OCI-LY7 (cell line): Measurements from ENCODE around the gene RHOB. TPM values are rescaled to one million over a fixed set of nuclear protein-coding genes. Genes with fewer than 3 reads are reported as not detected.

Source experiments
- BruUV-seq: library from RNA; stranded (reverse); fragments of 400-500 nt; replicated peaks from 2 replicates; lab custom pipeline; 2021; lab: Mats Ljungman, UMichigan
- CTCF ChIA-PET: fragments of 300-600 bp; sonication (Branson Sonifier 250); formaldehyde crosslinking; loops from one replicate; lab custom pipeline; 2022; ENCODE audit warnings: antibody characterized with exemption; ENCODE audit not compliant: unreplicated experiment; lab: Charles Lee
- POLR2A ChIA-PET: fragments of 300-600 bp; sonication (Branson Sonifier 250); formaldehyde crosslinking; loops from one replicate; lab custom pipeline; 2022; ENCODE audit warnings: antibody characterized with exemption; lab: Charles Lee
- DNase-seq: peaks from one replicate; pipeline ENCODE4 v3.0.0-alpha.2; 2015; ENCODE audit warnings: low spot score
- H2AFZ ChIP-seq: fragments of 200-600 bp; sonication (generic), shearing (Covaris generic); 2 replicates; pipeline ENCODE4 v1.6.1; 2014; ENCODE audit warnings: mild to moderate bottlenecking, antibody characterized with exemption, low read length, moderate library complexity
- H3K27ac ChIP-seq: fragments of 200-600 bp; sonication (generic); 2 replicates; pipeline ENCODE4 v1.5.1; 2014; ENCODE audit warnings: mixed run types, low read depth, mild to moderate bottlenecking, moderate library complexity, low read length, inconsistent platforms; ENCODE audit not compliant: poor library complexity, severe bottlenecking
- H3K36me3 ChIP-seq: fragments of 200-600 bp; sonication (generic); 2 replicates; pipeline ENCODE4 v1.6.1; 2014; ENCODE audit warnings: mild to moderate bottlenecking, antibody characterized with exemption, low read length, moderate library complexity, mixed read lengths; ENCODE audit not compliant: insufficient read depth
- H3K4me1 ChIP-seq: fragments of 200-600 bp; sonication (generic); 2 replicates; pipeline ENCODE4 v1.5.1; 2014; ENCODE audit warnings: mild to moderate bottlenecking, low read length; ENCODE audit not compliant: insufficient read depth, poor library complexity, severe bottlenecking
- H3K4me2 ChIP-seq: fragments of 200-600 bp; sonication (generic); 2 replicates; pipeline ENCODE4 v1.6.1; 2014; ENCODE audit warnings: mild to moderate bottlenecking, low read length
- H3K4me3 ChIP-seq: fragments of 200-600 bp; sonication (generic); 2 replicates; pipeline ENCODE4 v1.5.1; 2014; ENCODE audit warnings: mild to moderate bottlenecking, low read depth, low read length; ENCODE audit not compliant: poor library complexity, severe bottlenecking
- H3K79me2 ChIP-seq: fragments of 200-600 bp; sonication (generic); 2 replicates; pipeline ENCODE4 v1.6.1; 2016; ENCODE audit warnings: low read depth, mild to moderate bottlenecking, low read length, moderate library complexity, mixed read lengths; ENCODE audit not compliant: insufficient read depth
- H3K9me2 ChIP-seq: fragments of 200-600 bp; sonication (generic); 2 replicates; pipeline ENCODE4 v1.6.1; 2016; ENCODE audit warnings: mild to moderate bottlenecking, low read length, mixed read lengths; ENCODE audit not compliant: insufficient read depth
- H3K9me3 ChIP-seq: fragments of 200-600 bp; sonication (generic); 2 replicates; pipeline ENCODE4 v1.6.1; 2014; ENCODE audit warnings: mild to moderate bottlenecking, mixed run types, low read length, mixed read lengths
- H4K20me1 ChIP-seq: fragments of 200-600 bp; sonication (generic); 2 replicates; pipeline ENCODE4 v1.6.1; 2014; ENCODE audit warnings: mild to moderate bottlenecking, antibody characterized with exemption, low read length, moderate library complexity, mixed read lengths; ENCODE audit not compliant: insufficient read depth
- EZH2phosphoT487 ChIP-seq: fragments of 200-600 bp; sonication (generic); IDR thresholded peaks from 2 replicates; pipeline ENCODE4 v1.6.1; 2018; ENCODE audit warnings: low read depth, borderline replicate concordance, mild to moderate bottlenecking, mixed run types, antibody characterized with exemption, low read length, moderate library complexity, mixed read lengths
- intact Hi-C: fragments of 100-400 bp; cut with micrococcal nuclease; formaldehyde crosslinking; loops from one replicate; pipeline ENCODE4 v1.10.0; 2022; ENCODE audit not compliant: unreplicated experiment
- total RNA-seq, 2 experiments: library from RNA; depleted of rRNA in 1 of 2; stranded (reverse); fragments of >200 nt in 1 of 2; shearing (Covaris generic) in 1 of 2; gene quantifications; 2 replicates each; pipeline ENCODE4 v1.2.3, GENCODE V29; 2014 to 2022
- TF ChIP-seq, protein P1 (sequence below): fragments of 200-600 bp; sonication (generic); conservative IDR thresholded peaks from 2 replicates; pipeline ENCODE4 v1.5.1; 2014; ENCODE audit warnings: mild to moderate bottlenecking, antibody characterized with exemption, low read length, moderate library complexity, mixed read lengths

The RHOB gene
- total RNA-seq, 2 experiments from 2014 or later, result 0.36 TPM; not detected in 1

GRCh38 chr2:20465716-20466394 is 19.0 kb downstream of the RHOB start:
- ChIA-PET CTCF (no interaction called here), POLR2A (interaction anchor here (0.6 kb wide), 1 partner anchor 86 kb away, joined by 3 read pairs; no protein-coding TSS in a partner anchor)
- no peaks in the 10 kb centered on the region for H4K20me1 ChIP-seq
- no peaks in the 10 kb centered on the region for H3K36me3 ChIP-seq
- no peak overlapping the region for H3K4me2 ChIP-seq
- H3K9me2 ChIP-seq, result no peaks in the 10 kb centered on the region
- H3K79me2 ChIP-seq, result no peaks in the 10 kb centered on the region
- no peak for DNase-seq
- no peaks in the 10 kb centered on the region for H3K4me1 ChIP-seq
- intact Hi-C loops, result no loop called here
- TF ChIP-seq, protein P1, sequence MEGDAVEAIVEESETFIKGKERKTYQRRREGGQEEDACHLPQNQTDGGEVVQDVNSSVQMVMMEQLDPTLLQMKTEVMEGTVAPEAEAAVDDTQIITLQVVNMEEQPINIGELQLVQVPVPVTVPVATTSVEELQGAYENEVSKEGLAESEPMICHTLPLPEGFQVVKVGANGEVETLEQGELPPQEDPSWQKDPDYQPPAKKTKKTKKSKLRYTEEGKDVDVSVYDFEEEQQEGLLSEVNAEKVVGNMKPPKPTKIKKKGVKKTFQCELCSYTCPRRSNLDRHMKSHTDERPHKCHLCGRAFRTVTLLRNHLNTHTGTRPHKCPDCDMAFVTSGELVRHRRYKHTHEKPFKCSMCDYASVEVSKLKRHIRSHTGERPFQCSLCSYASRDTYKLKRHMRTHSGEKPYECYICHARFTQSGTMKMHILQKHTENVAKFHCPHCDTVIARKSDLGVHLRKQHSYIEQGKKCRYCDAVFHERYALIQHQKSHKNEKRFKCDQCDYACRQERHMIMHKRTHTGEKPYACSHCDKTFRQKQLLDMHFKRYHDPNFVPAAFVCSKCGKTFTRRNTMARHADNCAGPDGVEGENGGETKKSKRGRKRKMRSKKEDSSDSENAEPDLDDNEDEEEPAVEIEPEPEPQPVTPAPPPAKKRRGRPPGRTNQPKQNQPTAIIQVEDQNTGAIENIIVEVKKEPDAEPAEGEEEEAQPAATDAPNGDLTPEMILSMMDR, result no peak
- H3K4me3 ChIP-seq, result no peak overlapping the region
- H3K27ac ChIP-seq, result no peak overlapping the region
- H2AFZ ChIP-seq, result no peak overlapping the region
- BruUV-seq, result no TSS peak
- no peaks in the 10 kb centered on the region for H3K9me3 ChIP-seq

DNA sequence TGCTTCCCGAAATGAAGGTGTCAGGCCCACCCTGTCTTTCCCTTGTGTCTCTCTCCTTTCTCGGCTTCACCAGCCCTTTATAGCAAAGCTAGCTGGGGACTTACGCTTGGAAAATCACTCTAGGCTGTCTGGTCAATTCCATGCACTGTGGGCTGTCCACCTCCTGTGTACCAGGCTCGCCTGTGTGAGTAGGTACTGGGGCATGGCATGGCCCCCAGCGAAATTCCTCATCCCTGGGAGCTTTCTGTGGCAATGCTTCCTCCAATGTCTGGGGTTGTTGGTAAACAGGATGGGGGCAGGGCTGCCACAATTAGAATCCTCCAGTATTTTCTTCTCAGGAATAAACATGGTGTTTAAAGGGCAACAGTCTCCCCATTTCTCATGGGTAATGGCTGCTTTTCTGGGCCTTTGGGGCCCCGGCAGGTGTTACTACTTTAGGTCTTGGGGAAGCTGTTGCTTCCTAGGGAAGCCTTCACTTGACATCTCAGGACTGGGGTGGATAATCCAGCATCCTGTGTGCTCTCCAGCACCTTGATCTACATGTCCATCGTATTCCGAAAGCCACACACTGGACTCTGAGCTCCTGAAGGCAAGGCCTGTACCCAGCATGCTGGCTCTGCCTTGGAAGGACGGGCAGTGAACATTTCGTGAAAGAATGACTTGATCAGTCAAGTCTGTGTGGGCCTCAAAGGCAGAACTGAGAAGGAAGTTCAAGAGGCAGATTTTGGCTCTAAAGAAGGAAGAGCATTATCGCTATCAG is 21.1 kb downstream of the RHOB start:
- H4K20me1 ChIP-seq, result no peaks in the 10 kb centered on the region

More for the DNA sequence above, 21.1 kb downstream of the RHOB start:
- Histone ChIP-seq H3K27ac (no peak overlapping the region), H3K4me3 (no peak overlapping the region), H3K9me3 (no peaks in the 10 kb centered on the region), H3K36me3 (no peaks in the 10 kb centered on the region), H3K4me1 (no peaks in the 10 kb centered on the region), H2AFZ (no peak overlapping the region), H3K79me2 (no peaks in the 10 kb centered on the region), H3K9me2 (no peaks in the 10 kb centered on the region), H3K4me2 (no peak overlapping the region)
- BruUV-seq, result no TSS peak
- no peak for DNase-seq
- CTCF ChIA-PET, result no interaction called here
- POLR2A ChIA-PET, result interaction anchor here (1.2 kb wide), 1 partner anchor 9 kb away, joined by 3 read pairs; no protein-coding TSS in a partner anchor
- no peak for TF ChIP-seq EZH2phosphoT487
- TF ChIP-seq, protein P1, result no peak
- intact Hi-C loops, result no loop called here
